Measurements from ENCODE around the gene KLHL3.

DNA sequence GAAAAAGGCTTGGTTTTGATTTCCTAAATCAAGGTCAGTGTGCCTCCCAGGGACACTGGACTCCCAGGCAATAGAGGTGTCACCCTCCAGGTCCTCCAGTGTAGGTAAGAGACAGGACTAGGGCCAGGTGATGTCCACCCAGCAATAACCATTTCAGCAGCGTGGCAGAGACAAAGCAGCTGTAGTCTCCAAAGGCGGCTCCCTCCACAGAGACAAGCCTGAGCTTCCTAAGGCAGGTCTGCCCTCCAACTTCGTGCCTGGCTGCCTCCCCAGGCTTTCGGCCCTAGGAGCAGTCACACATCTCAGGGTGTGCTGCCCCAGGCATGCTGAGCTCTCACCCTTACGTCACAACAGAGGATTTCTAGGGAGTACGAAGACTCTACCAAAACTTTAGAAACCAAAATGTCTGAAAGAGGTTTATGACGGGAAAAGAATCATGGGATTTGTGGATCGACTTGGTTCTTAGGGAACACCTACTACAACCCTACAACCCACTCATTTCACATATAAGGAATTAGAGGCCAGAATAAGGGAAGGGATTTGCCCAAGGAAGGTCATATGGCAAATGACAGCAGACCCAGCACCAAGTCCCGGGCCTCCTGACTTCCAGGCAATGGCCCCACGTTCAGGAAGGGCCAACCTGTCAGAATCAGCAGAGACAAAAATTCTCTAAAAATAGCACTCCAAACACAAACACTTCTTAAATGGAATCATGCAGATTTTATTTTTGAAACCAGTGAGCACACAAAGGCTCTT, 105.5 kb downstream of the KLHL3 start:
- no peak for TF ChIP-seq POLR2A (IDR thresholded peaks at IDR 0.05)
- TF ChIP-seq, protein P1, sequence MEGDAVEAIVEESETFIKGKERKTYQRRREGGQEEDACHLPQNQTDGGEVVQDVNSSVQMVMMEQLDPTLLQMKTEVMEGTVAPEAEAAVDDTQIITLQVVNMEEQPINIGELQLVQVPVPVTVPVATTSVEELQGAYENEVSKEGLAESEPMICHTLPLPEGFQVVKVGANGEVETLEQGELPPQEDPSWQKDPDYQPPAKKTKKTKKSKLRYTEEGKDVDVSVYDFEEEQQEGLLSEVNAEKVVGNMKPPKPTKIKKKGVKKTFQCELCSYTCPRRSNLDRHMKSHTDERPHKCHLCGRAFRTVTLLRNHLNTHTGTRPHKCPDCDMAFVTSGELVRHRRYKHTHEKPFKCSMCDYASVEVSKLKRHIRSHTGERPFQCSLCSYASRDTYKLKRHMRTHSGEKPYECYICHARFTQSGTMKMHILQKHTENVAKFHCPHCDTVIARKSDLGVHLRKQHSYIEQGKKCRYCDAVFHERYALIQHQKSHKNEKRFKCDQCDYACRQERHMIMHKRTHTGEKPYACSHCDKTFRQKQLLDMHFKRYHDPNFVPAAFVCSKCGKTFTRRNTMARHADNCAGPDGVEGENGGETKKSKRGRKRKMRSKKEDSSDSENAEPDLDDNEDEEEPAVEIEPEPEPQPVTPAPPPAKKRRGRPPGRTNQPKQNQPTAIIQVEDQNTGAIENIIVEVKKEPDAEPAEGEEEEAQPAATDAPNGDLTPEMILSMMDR (IDR thresholded peaks at IDR 0.05), result no peak

All from right lobe of liver (tissue), 4 donors.